B cell (primary cell): Measurements from ENCODE around the gene STAG2. TPM values are rescaled to one million over a fixed set of nuclear protein-coding genes. Genes with fewer than 3 reads are reported as not detected.

Experiments used
- ATAC-seq: fragments of 200-7000 bp; cut with Tn5 transposase; one replicate; pipeline ENCODE4 v1.10.0; 2021; ENCODE audit warnings: low read depth, mild to moderate bottlenecking, moderate number of reproducible peaks, moderate library complexity
- CTCF ChIA-PET: fragments of 350-600 bp; sonication (Branson Sonifier 250); formaldehyde crosslinking; loops from one replicate; lab custom pipeline; 2021; ENCODE audit warnings: antibody characterized with exemption, inconsistent platforms; lab: Charles Lee
- POLR2A ChIA-PET: fragments of 350-600 bp; sonication (Branson Sonifier 250); formaldehyde crosslinking; loops from one replicate; lab custom pipeline; 2021; ENCODE audit warnings: antibody characterized with exemption; lab: Charles Lee
- DNase-seq: peaks from one replicate; pipeline ENCODE4 v3.0.0; 2013
- H2AFZ ChIP-seq: 2 replicates; pipeline ENCODE4 v1.6.1; 2012; ENCODE audit warnings: mild to moderate bottlenecking, low read depth, low read length; ENCODE audit not compliant: insufficient read depth, poor library complexity, severe bottlenecking
- H3K27ac ChIP-seq, 2 donors: 1 replicate in 1 of 2; 2 replicates in 1 of 2; pipeline ENCODE4 v1.5.1; 2012 to 2013; ENCODE audit warnings: low read length in 2 of 2, mild to moderate bottlenecking in 2 of 2, moderate library complexity in 1 of 2
- H3K27me3 ChIP-seq, 4 experiments: fragments of 200-600 bp in 1 of 4; sonication (generic) in 1 of 4; replicated peaks in 1 of 4; 1 replicate in 2 of 4; 2 replicates in 2 of 4; pipeline versions ENCODE4 v1.6.1 to v1.7.0; 2013 to 2016; ENCODE audit warnings: low read length in 3 of 4, mild to moderate bottlenecking in 2 of 4, mixed read lengths in 1 of 4, moderate library complexity in 1 of 4; ENCODE audit not compliant: insufficient read depth in 4 of 4, control insufficient read depth in 3 of 4; ENCODE audit errors: control extremely low read depth in 1 of 4
- H3K36me3 ChIP-seq, 2 experiments: replicated peaks in 1 of 2; 1 replicate in 1 of 2; 2 replicates in 1 of 2; pipeline versions ENCODE4 v1.6.1 to v1.7.1; 2013; ENCODE audit warnings: low read length in 1 of 2; ENCODE audit not compliant: insufficient read depth in 2 of 2, control insufficient read depth in 1 of 2; ENCODE audit errors: control extremely low read depth in 1 of 2, extremely low read depth in 1 of 2
- H3K4me1 ChIP-seq, 2 donors: fragments of 200-600 bp in 1 of 2; sonication (generic) in 1 of 2; 1 replicate in 1 of 2; 2 replicates in 1 of 2; pipeline versions ENCODE4 v1.5.1 to v1.6.1; 2013 to 2017; ENCODE audit warnings: low read length in 2 of 2; ENCODE audit not compliant: control insufficient read depth in 2 of 2, insufficient read depth in 2 of 2
- H3K4me2 ChIP-seq: replicated peaks from 2 replicates; pipeline ENCODE3; 2012; ENCODE audit warnings: mild to moderate bottlenecking, low read depth, low read length; ENCODE audit not compliant: poor library complexity, severe bottlenecking
- H3K4me3 ChIP-seq, 5 experiments: fragments of 200-600 bp in 1 of 5; sonication (generic) in 1 of 5; 1 replicate in 3 of 5; 2 replicates in 2 of 5; pipeline versions ENCODE4 v1.5.1 to v1.7.0; 2011 to 2016; ENCODE audit warnings: low read length in 4 of 5, mild to moderate bottlenecking in 4 of 5, low read depth in 2 of 5, control low read depth in 1 of 5, moderate library complexity in 1 of 5; ENCODE audit not compliant: insufficient read depth in 1 of 5; ENCODE audit errors: control extremely low read depth in 1 of 5, extremely low read depth in 1 of 5
- H3K79me2 ChIP-seq: fragments of 200-600 bp; sonication (generic); one replicate; pipeline ENCODE4 v1.6.0; 2016; ENCODE audit warnings: low read length; ENCODE audit not compliant: control insufficient read depth, insufficient read depth
- H3K9ac ChIP-seq: fragments of 200-600 bp; sonication (generic); 2 replicates; pipeline ENCODE4 v1.6.1; 2017; ENCODE audit warnings: mild to moderate bottlenecking, low read length, moderate library complexity
- H3K9me3 ChIP-seq, 3 donors: one replicate each; pipeline versions ENCODE4 v1.6.1 to v1.7.1; 2013; ENCODE audit warnings: low read length in 2 of 3; ENCODE audit not compliant: control insufficient read depth in 2 of 3, insufficient read depth in 1 of 3; ENCODE audit errors: control extremely low read depth in 1 of 3
- H4K20me1 ChIP-seq: 2 replicates; pipeline ENCODE4 v1.6.0; 2012; ENCODE audit warnings: mild to moderate bottlenecking, low read length; ENCODE audit not compliant: insufficient read depth, control insufficient read depth, poor library complexity, severe bottlenecking
- H3K27ac Mint-ChIP-seq: one replicate; pipeline ENCODE4 v1.8.0; 2021; ENCODE audit warnings: mixed read lengths
- H3K27me3 Mint-ChIP-seq: one replicate; pipeline ENCODE4 v1.8.0; 2021; ENCODE audit warnings: mixed read lengths
- H3K4me1 Mint-ChIP-seq: one replicate; pipeline ENCODE4 v1.8.0; 2021; ENCODE audit warnings: mixed read lengths
- H3K4me3 Mint-ChIP-seq: one replicate; pipeline ENCODE4 v1.8.0; 2021; ENCODE audit warnings: mixed read lengths
- H3K9me3 Mint-ChIP-seq: one replicate; pipeline ENCODE4 v1.8.0; 2022; ENCODE audit warnings: mixed read lengths; ENCODE audit not compliant: insufficient read depth
- EZH2 ChIP-seq: IDR thresholded peaks from 2 replicates; pipeline ENCODE4 v1.6.1; 2012; ENCODE audit warnings: borderline replicate concordance, low read depth, mild to moderate bottlenecking, moderate library complexity, low read length; ENCODE audit not compliant: insufficient read depth, poor library complexity, severe bottlenecking
- WGBS: methylation state at CpG from one replicate; pipeline ENCODE4 v1.1.5; 2013; ENCODE audit warnings: missing lambda C conversion rate; ENCODE audit not compliant: insufficient coverage; 5-methylcytosine and 5-hydroxymethylcytosine counted together
- intact Hi-C: fragments of 100-400 bp; cut with micrococcal nuclease; formaldehyde crosslinking; loops from one replicate; pipeline ENCODE4 v1.10.0; 2022
- polyA plus RNA-seq: library from polyadenylated mRNA; depleted of rRNA; stranded (reverse); fragments of >200 nt; gene quantifications from 2 replicates; pipeline ENCODE4 v1.2.3, GENCODE V29; 2012
- total RNA-seq, 2 donors: library from RNA; stranded (reverse); fragments of 120-200 nt in 1 of 2; gene quantifications; 1 replicate in 1 of 2; 2 replicates in 1 of 2; pipeline versions ENCODE4 v1.2.3 to v1.2.4, GENCODE V29; 2013 to 2022
- TF ChIP-seq, protein P1 (sequence below): fragments of 200-600 bp; IDR thresholded peaks from one replicate; pipeline ENCODE4 v1.8.0; 2022; ENCODE audit warnings: antibody characterized with exemption, mild to moderate bottlenecking

The STAG2 gene
- total and polyA plus RNA-seq, 2 donors (not counting 1 experiment from before 2014, with no cell fraction given) = 15.3 to 117 TPM

DNA sequence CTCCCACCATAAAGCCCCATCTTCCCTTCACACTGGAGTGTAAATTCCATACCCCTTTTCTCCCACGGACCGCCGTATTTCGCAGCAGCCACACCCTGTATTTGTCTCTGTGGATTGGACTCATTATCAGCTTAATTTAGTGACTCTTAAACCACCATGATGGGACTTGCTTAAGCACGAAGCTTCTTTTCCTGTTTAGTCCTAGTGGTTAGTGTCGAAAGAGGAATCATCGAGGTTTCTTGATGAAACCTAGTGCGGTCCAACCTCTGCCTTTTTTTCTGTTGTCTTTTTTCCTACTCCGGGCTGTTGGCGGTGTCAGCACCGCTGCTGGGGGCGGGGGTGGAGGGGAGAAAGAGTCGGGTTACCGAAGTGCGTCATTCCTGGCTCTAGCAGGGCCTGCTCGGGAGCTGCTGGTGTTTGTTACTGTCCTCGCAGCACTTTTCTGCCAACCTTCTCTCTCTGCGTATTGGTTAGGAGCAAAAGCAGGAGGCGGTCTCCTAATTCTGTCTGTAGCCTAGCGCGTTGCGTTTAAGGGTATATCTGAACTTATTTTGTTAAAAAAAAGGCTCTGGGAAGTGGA lies 1.4 kb downstream of the STAG2 start:
- peaks cover 7 to 14% of the 10 kb centered on the region in 2 donors for H3K4me1 ChIP-seq
- peaks cover 73% of the 10 kb centered on the region for H3K79me2 ChIP-seq
- Mint-ChIP-seq H3K27ac (peak overlapping the region; percentile 94), H3K4me3 (peak overlapping the region; percentile 88), H3K4me1 (peaks cover 35% of the 10 kb centered on the region), H3K27me3 (no peaks in the 10 kb centered on the region), H3K9me3 (no peaks in the 10 kb centered on the region)
- peak overlapping the region; percentile 78 for H3K4me2 ChIP-seq
- TF ChIP-seq, protein P1, sequence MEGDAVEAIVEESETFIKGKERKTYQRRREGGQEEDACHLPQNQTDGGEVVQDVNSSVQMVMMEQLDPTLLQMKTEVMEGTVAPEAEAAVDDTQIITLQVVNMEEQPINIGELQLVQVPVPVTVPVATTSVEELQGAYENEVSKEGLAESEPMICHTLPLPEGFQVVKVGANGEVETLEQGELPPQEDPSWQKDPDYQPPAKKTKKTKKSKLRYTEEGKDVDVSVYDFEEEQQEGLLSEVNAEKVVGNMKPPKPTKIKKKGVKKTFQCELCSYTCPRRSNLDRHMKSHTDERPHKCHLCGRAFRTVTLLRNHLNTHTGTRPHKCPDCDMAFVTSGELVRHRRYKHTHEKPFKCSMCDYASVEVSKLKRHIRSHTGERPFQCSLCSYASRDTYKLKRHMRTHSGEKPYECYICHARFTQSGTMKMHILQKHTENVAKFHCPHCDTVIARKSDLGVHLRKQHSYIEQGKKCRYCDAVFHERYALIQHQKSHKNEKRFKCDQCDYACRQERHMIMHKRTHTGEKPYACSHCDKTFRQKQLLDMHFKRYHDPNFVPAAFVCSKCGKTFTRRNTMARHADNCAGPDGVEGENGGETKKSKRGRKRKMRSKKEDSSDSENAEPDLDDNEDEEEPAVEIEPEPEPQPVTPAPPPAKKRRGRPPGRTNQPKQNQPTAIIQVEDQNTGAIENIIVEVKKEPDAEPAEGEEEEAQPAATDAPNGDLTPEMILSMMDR = no peak
- no peak for TF ChIP-seq EZH2
- ChIA-PET POLR2A (interaction anchor here (0.5 to 1.2 kb wide), 6 partner anchors 10 to 103 kb away, joined by 3 to 7 read pairs (median 4); partner anchors contain the start of gene XIAP), CTCF (interaction anchor here (0.6 to 1.2 kb wide), 3 partner anchors 14 to 130 kb away, joined by 3 read pairs; no protein-coding TSS in a partner anchor)
- peak overlapping the region; percentile 15 for H2AFZ ChIP-seq
- peak overlapping the region; percentile 94 to 100 for H3K27ac ChIP-seq
- no peaks in the 10 kb centered on the region for H3K27me3 ChIP-seq
- H3K4me3 ChIP-seq = peak overlapping the region; percentile 70 to 93 (median 82)
- peak overlapping the region; percentile 96 for H3K9ac ChIP-seq
- WGBS = 0% methylated on average over 3 of the region's 22 CpGs
- intact Hi-C loops = loop anchor here (2.0 to 5.0 kb wide), 4 partner anchors 14 to 231 kb away; partner anchors contain the start of gene THOC2
- ATAC-seq = peak; percentile 43
- no peaks in the 10 kb centered on the region for H3K9me3 ChIP-seq
- H4K20me1 ChIP-seq = no peaks in the 10 kb centered on the region
- DNase-seq = peak; percentile 85
- peaks cover 0 to 3% of the 10 kb centered on the region in 2 experiments for H3K36me3 ChIP-seq
